Measurements from ENCODE around the gene LHX5.

The LHX5 gene

GRCh38 chr12:113471619-113472171 lies at the start of gene LHX5:
Gene LHX5, minus strand, starts transcription at chr12:113471871. Its CDS starts 373 bp downstream, at chr12:113471498.
- no peak within 1 kb of the TSS for H3K4me3 ChIP-seq (ENCODE audit: insufficient read depth, low read length, poor library complexity, severe bottlenecking)

GRCh38 chr12:113519464-113520307 lies 48.0 kb upstream of the LHX5 start:
- no peak overlapping the region for H3K4me3 ChIP-seq (ENCODE audit: insufficient read depth, low read length, poor library complexity, severe bottlenecking)
- no peak overlapping the region for H3K9ac ChIP-seq (ENCODE audit: low read length)
- no peaks in the 10 kb centered on the region for H3K9me2 ChIP-seq (replicated peaks; ENCODE audit: insufficient read depth, low read length)
- no peak for TF ChIP-seq CTCF (IDR thresholded peaks at IDR 0.05; ENCODE audit: insufficient read depth, low read length, poor library complexity, severe bottlenecking)
- no peak for TF ChIP-seq EZH2phosphoT487 (conservative IDR thresholded peaks at IDR 0.05; ENCODE audit: low read length)
- H3K4me2 ChIP-seq (ENCODE audit: low read depth, low read length, poor library complexity, severe bottlenecking) = no peak overlapping the region
- H3K27ac ChIP-seq (ENCODE audit: low read depth, low read length) = no peak overlapping the region
- H3F3A ChIP-seq (ENCODE audit: insufficient read depth) = no peaks in the 10 kb centered on the region
- no peak overlapping the region for H2AFZ ChIP-seq (ENCODE audit: low read depth, low read length, severe bottlenecking)
- H4K20me1 ChIP-seq (ENCODE audit: low read depth, low read length) = no peaks in the 10 kb centered on the region
- no peaks in the 10 kb centered on the region for H3K27me3 ChIP-seq (ENCODE audit: low read length)
- H3K9me3 ChIP-seq (ENCODE audit: insufficient read depth, low read length) = no peaks in the 10 kb centered on the region
- no peaks in the 10 kb centered on the region for H3K36me3 ChIP-seq (ENCODE audit: low read length)
- no peaks in the 10 kb centered on the region for H3K79me2 ChIP-seq (ENCODE audit: insufficient read depth, low read length)

More at GRCh38 chr12:113471619-113472171, at the start of gene LHX5:
- no peaks in the 10 kb centered on the region for H4K20me1 ChIP-seq (ENCODE audit: low read depth, low read length)
- H2AFZ ChIP-seq (ENCODE audit: low read depth, low read length, severe bottlenecking) = no peak within 1 kb of the TSS
- H3K9ac ChIP-seq (ENCODE audit: low read length) = no peak within 1 kb of the TSS
- no peaks in the 10 kb centered on the region for H3K79me2 ChIP-seq (ENCODE audit: insufficient read depth, low read length)
- H3K36me3 ChIP-seq (ENCODE audit: low read length) = no peaks in the 10 kb centered on the region
- H3K9me3 ChIP-seq (ENCODE audit: insufficient read depth, low read length) = no peaks in the 10 kb centered on the region
- H3K9me2 ChIP-seq (replicated peaks; ENCODE audit: insufficient read depth, low read length) = no peaks in the 10 kb centered on the region
- H3K4me2 ChIP-seq (ENCODE audit: low read depth, low read length, poor library complexity, severe bottlenecking) = no peak within 1 kb of the TSS
- TF ChIP-seq CTCF (IDR thresholded peaks at IDR 0.05; ENCODE audit: insufficient read depth, low read length, poor library complexity, severe bottlenecking) (no peak), EZH2phosphoT487 (conservative IDR thresholded peaks at IDR 0.05; ENCODE audit: low read length) (no peak)
- H3F3A ChIP-seq (ENCODE audit: insufficient read depth) = no peaks in the 10 kb centered on the region
- no peak within 1 kb of the TSS for H3K27ac ChIP-seq (ENCODE audit: low read depth, low read length)
- no peaks in the 10 kb centered on the region for H3K27me3 ChIP-seq (ENCODE audit: low read length)

- no peaks in the 10 kb centered on the region for H3K27me3 ChIP-seq (ENCODE audit: low read length)
- no peak overlapping the region for H3K4me3 ChIP-seq (ENCODE audit: insufficient read depth, low read length, poor library complexity, severe bottlenecking)
- no peaks in the 10 kb centered on the region for H3F3A ChIP-seq (ENCODE audit: insufficient read depth)
Observed at GRCh38 chr12:113515082-113515856, 43.6 kb upstream of the LHX5 start.

More at GRCh38 chr12:113515082-113515856, 43.6 kb upstream of the LHX5 start:
- no peaks in the 10 kb centered on the region for H3K79me2 ChIP-seq (ENCODE audit: insufficient read depth, low read length)
- no peaks in the 10 kb centered on the region for H3K9me3 ChIP-seq (ENCODE audit: insufficient read depth, low read length)
- no peak overlapping the region for H3K4me2 ChIP-seq (ENCODE audit: low read depth, low read length, poor library complexity, severe bottlenecking)
- H3K9ac ChIP-seq (ENCODE audit: low read length) = no peak overlapping the region
- H4K20me1 ChIP-seq (ENCODE audit: low read depth, low read length) = no peaks in the 10 kb centered on the region
- H2AFZ ChIP-seq (ENCODE audit: low read depth, low read length, severe bottlenecking) = no peak overlapping the region
- no peaks in the 10 kb centered on the region for H3K9me2 ChIP-seq (replicated peaks; ENCODE audit: insufficient read depth, low read length)
- TF ChIP-seq CTCF (IDR thresholded peaks at IDR 0.05; ENCODE audit: insufficient read depth, low read length, poor library complexity, severe bottlenecking) (no peak), EZH2phosphoT487 (conservative IDR thresholded peaks at IDR 0.05; ENCODE audit: low read length) (no peak)
- H3K27ac ChIP-seq (ENCODE audit: low read depth, low read length) = no peak overlapping the region
- H3K36me3 ChIP-seq (ENCODE audit: low read length) = no peaks in the 10 kb centered on the region

Data from SU-DHL-6 (cell line).